Measurements from ENCODE around the gene TFDP2. TPM values are rescaled to one million over a fixed set of nuclear protein-coding genes. Genes with fewer than 3 reads are reported as not detected.

The TFDP2 gene
- total and polyA plus RNA-seq, 2 of the 8 experiments (the other 6 are each of a cell fraction or from before 2014, with no cell fraction given), result 41.1 to 119 TPM

- no peak for FAIRE-seq
- Histone ChIP-seq H4K8ac (ENCODE audit: extremely low read depth, insufficient read depth, low read length) (no peak overlapping the region), H3K4ac (replicated peaks; ENCODE audit: insufficient read length, low read depth, low read length) (no peak overlapping the region), H3K23ac (ENCODE audit: insufficient read length) (no peak overlapping the region), H3K79me2 (ENCODE audit: control insufficient read depth in 1 of 2, insufficient read depth in 2 of 2, low read length in 2 of 2) (peaks cover 0 to 58% of the 10 kb centered on the region in 2 experiments), H4K5ac (ENCODE audit: insufficient read length, low read depth, low read length) (peak overlapping the region; percentile 72), H3K9me3 (ENCODE audit: insufficient read depth in 2 of 2, low read depth in 1 of 2, low read length in 1 of 2) (no peaks in the 10 kb centered on the region), H2AFZ (ENCODE audit: low read length) (no peak overlapping the region), H4K20me1 (replicated peaks in 1 of 2; ENCODE audit: control insufficient read depth in 1 of 2, insufficient read depth in 2 of 2, low read length in 2 of 2) (no peaks in the 10 kb centered on the region), H3K56ac (replicated peaks; ENCODE audit: insufficient read length, low read depth, low read length) (no peak overlapping the region), H3K18ac (ENCODE audit: extremely low read depth, low read length) (no peak overlapping the region), H2BK5ac (ENCODE audit: low read depth, low read length) (no peak overlapping the region), H3K23me2 (ENCODE audit: low read depth, low read length) (no peaks in the 10 kb centered on the region), H4K91ac (replicated peaks; ENCODE audit: insufficient read length, low read length) (no peak overlapping the region), H3K4me2 (ENCODE audit: insufficient read depth in 1 of 2, low read depth in 2 of 2, low read length in 2 of 2) (peak overlapping the region; percentile 68 to 74), H2BK20ac (ENCODE audit: low read length) (no peak overlapping the region), H2AK5ac (ENCODE audit: low read depth, low read length) (no peak overlapping the region), H3K14ac (ENCODE audit: insufficient read length) (no peak overlapping the region), H2BK15ac (ENCODE audit: low read length) (no peak overlapping the region), H3K4me3 (ENCODE audit: extremely low read depth in 1 of 4, insufficient read depth in 2 of 4, low read depth in 3 of 4, low read length in 4 of 4) (peak overlapping the region; percentile 62 to 93 (median 81)), H3K27ac (ENCODE audit: low read depth, low read length) (no peak overlapping the region), H3K79me1 (ENCODE audit: low read depth, low read length) (no peaks in the 10 kb centered on the region), H3K27me3 (replicated peaks in 1 of 4; ENCODE audit: control insufficient read depth in 3 of 4, extremely low read depth in 1 of 4, insufficient read depth in 3 of 4, low read length in 3 of 4) (no peaks in the 10 kb centered on the region), H2BK12ac (ENCODE audit: low read depth, low read length) (no peak overlapping the region), H3K9ac (replicated peaks in 1 of 4; ENCODE audit: extremely low read depth in 1 of 4, low read depth in 3 of 4, low read length in 3 of 4) (peak overlapping the region in 1 of 4 experiments; percentile 47; a peak in 1 of 7 replicates), H3K36me3 (ENCODE audit: control insufficient read depth in 2 of 4, insufficient read depth in 4 of 4, low read length in 3 of 4) (peaks cover 0 to 12% (median 1%) of the 10 kb centered on the region in 4 experiments; a peak in 2 of 8 replicates), H3K4me1 (replicated peaks in 1 of 4; ENCODE audit: control insufficient read depth in 3 of 4, insufficient read depth in 4 of 4, low read length in 3 of 4) (peaks cover 0 to 3% (median under 1%) of the 10 kb centered on the region in 4 experiments; a peak in 2 of 7 replicates), H2BK120ac (replicated peaks; ENCODE audit: low read depth, low read length) (no peak overlapping the region)
- no peak for TF ChIP-seq BCL11A (IDR thresholded peaks at IDR 0.05; ENCODE audit: low read depth in 2 of 2, low read length in 2 of 2)
- TF ChIP-seq TAF1 (IDR thresholded peaks at IDR 0.05; ENCODE audit: low read depth, low read length), result no peak
- TF ChIP-seq SP2 (IDR thresholded peaks at IDR 0.05; ENCODE audit: low read length), result no peak
- WGBS, 2 experiments (ENCODE audit: extremely low coverage in 1 of 2, insufficient coverage in 1 of 2, insufficient read length in 1 of 2, insufficient replicate concordance in 2 of 2, low coverage in 1 of 2, low lambda C conversion rate in 2 of 2, missing lambda C conversion rate in 1 of 2), result 14% methylated on average over 3 of the region's 3 CpGs; no CpG with 5 or more reads in 1 of the 2 experiments
- DNase-seq (ENCODE audit: low read depth in 1 of 2, low spot score in 2 of 2), result no peak
- ChIA-PET CTCF (ENCODE audit: partially characterized antibody) (interaction anchor here (1.2 to 1.4 kb wide), 2 partner anchors 92 to 98 kb away, joined by 3 read pairs; no protein-coding TSS in a partner anchor), POLR2A (ENCODE audit: partially characterized antibody) (interaction anchor here (1.4 to 2.1 kb wide), 2 partner anchors 13 to 19 kb away, joined by 6 read pairs; no protein-coding TSS in a partner anchor)
Measured at GRCh38 chr3:142027300-142027699, 122.0 kb downstream of the TFDP2 start.

All from H1 (cell line).